GM12875 (cell line): ENCODE measurements around the gene PTX3.

ENCODE experiments used
- H3K4me3 ChIP-seq: one replicate; pipeline ENCODE4 v1.5.1; 2011; ENCODE audit warnings: low read depth, low read length, control low read depth
- TF ChIP-seq, protein P1 (sequence below): IDR thresholded peaks from 2 replicates; pipeline ENCODE4 v1.5.1; 2011; ENCODE audit warnings: low read depth, mild to moderate bottlenecking, control low read depth, inconsistent platforms, low read length, moderate library complexity, borderline replicate concordance; ENCODE audit not compliant: insufficient read depth

The PTX3 gene

DNA sequence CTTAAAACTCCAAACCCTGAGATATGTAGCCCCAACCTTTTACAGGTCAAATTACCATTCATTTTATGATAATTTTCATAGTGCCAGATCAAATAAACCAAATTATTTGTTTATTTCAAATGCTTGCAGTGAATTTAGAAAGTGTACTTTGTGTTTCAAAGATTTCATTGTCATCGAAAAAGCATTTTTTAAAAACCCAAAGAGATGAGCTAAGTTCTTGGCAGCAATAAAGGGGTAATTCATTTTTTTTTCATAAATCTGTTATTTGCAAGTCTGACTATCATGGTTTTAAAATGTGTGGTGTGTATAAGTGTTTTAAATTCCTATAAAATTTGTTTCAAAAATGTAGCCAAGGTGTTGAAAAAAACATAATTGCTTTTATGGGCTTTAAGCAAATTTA lies 17.2 kb downstream of the PTX3 start:
- no peak overlapping the region for H3K4me3 ChIP-seq
- TF ChIP-seq, protein P1, sequence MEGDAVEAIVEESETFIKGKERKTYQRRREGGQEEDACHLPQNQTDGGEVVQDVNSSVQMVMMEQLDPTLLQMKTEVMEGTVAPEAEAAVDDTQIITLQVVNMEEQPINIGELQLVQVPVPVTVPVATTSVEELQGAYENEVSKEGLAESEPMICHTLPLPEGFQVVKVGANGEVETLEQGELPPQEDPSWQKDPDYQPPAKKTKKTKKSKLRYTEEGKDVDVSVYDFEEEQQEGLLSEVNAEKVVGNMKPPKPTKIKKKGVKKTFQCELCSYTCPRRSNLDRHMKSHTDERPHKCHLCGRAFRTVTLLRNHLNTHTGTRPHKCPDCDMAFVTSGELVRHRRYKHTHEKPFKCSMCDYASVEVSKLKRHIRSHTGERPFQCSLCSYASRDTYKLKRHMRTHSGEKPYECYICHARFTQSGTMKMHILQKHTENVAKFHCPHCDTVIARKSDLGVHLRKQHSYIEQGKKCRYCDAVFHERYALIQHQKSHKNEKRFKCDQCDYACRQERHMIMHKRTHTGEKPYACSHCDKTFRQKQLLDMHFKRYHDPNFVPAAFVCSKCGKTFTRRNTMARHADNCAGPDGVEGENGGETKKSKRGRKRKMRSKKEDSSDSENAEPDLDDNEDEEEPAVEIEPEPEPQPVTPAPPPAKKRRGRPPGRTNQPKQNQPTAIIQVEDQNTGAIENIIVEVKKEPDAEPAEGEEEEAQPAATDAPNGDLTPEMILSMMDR = no peak

DNA sequence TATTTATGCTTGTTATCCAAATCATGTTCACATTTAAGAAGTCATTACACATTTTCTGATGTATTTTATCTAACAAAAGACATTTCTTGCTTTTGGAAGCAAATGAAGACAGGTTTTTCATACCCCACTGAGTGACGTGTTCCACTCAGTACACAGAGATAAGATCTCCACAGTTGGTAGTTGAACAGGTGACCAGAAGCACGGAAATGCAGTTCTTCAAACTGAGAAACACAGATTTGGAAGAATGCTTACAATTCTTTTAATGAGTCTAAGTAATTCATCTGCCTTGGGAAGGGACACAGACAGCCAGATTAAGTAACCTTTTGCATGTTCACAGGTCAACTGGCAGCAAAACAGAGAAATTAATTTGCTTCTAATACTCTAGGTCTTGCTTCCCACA lies 23.1 kb downstream of the PTX3 start:
- TF ChIP-seq, protein P1 = no peak
- H3K4me3 ChIP-seq = no peak overlapping the region

GRCh38 chr3:157460253-157460652 lies 23.6 kb downstream of the PTX3 start:
- TF ChIP-seq, protein P1 = no peak
- no peak overlapping the region for H3K4me3 ChIP-seq

DNA sequence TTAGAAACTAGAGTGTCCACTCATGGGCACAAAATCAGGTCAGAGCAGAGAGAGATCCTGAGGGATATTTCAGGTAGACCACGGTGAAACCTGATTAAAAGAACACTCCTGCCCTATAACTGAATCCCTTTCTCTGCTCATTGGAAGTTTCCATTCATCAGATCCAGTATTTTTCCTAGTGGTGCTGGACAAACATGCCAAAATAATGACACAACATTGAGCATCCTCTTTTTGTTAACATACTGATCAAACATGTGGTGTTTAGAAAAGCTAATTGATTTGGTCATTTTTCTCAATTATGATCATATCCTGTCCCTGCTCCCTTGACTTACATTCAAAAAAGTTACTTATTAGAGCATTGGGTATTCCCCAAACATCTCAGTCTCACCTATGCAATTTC lies 27.2 kb downstream of the PTX3 start:
- H3K4me3 ChIP-seq = no peak overlapping the region
- TF ChIP-seq, protein P1 = no peak

GRCh38 chr3:157464321-157464720 lies 27.7 kb downstream of the PTX3 start:
- TF ChIP-seq, protein P1 = no peak
- H3K4me3 ChIP-seq = no peak overlapping the region

DNA sequence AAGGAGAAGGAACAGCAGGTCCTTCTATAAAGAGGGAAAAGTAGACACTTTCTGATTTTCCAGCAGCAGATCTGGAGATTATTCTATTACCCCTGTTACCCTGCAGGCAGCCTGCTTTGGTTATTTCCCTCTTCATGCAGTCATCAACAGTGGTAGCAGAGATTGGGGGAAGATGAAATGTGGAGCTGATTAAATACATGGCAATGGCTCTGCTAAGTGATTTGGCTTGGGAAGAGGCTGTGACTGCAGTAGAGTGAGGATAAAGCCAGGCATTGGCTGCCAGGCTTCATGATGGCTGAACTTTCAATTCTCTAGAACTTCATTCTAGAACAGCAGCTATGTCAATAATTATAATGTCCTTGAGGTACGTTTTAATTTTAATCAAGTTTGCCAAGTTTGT lies 29.1 kb downstream of the PTX3 start:
- TF ChIP-seq, protein P1 = no peak

DNA sequence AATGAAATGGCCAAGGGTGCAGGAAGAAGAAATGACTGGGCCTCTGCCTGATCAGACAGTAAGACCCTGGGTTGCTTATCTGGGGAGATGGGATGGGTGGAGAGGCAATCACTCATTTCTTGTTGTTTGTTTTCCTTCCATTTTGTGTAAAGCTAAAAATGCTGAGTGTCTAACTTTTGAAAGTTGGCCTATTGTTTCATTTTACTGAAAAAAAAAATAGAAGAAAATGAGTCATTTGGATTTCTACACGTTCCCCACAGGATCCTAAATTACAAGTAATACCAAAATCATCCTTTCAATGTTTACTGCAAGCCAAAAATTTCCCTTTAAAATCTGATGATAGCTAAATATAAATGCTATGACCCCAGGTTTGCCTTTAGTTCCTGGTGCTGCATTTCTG lies 30.6 kb downstream of the PTX3 start:
- TF ChIP-seq, protein P1 = no peak
- no peak overlapping the region for H3K4me3 ChIP-seq

More for the DNA sequence above, 29.1 kb downstream of the PTX3 start:
- no peak overlapping the region for H3K4me3 ChIP-seq
